ENCODE results near the gene FAM241B. TPM values are rescaled to one million over a fixed set of nuclear protein-coding genes. Genes with fewer than 3 reads are reported as not detected.
A peak's percentile ranks its signal among the peaks of the same experiment; 100 is the strongest.

Gene FAM241B
- total RNA-seq, result 5.3 TPM
- long read RNA-seq, transcript FAM241B-201 (4 exons, 1,065 nt), result major isoform, 6 of 11 reads
- long read RNA-seq, partial matches to known transcripts, result 1 of 11 reads
- long read RNA-seq, other reads (novel, unspliced or antisense), result 4 of 11 reads

- TF ChIP-seq CTCF (IDR thresholded peaks at IDR 0.05; ENCODE audit: borderline replicate concordance), result peak; percentile 98
- Histone ChIP-seq H3K9me3 (replicated peaks) (no peaks in the 10 kb centered on the region), H3K27ac (replicated peaks) (no peak within 1 kb of the TSS), H3K27me3 (ENCODE audit: low read depth) (peaks cover 35% of the 10 kb centered on the region), H3K36me3 (no peaks in the 10 kb centered on the region), H3K4me3 (peak within 1 kb of the TSS; percentile 71), H3K4me1 (peaks cover 16% of the 10 kb centered on the region)
- intact Hi-C loops (cut with micrococcal nuclease), result loop anchor here (10.0 kb wide), 1 partner anchor 205 kb away; no protein-coding TSS in a partner anchor
- DNase-seq, result peak; percentile 33
Measured at GRCh38 chr10:69629897-69630650, at the start of gene FAM241B. TSS of gene FAM241B (plus strand) at chr10:69630247. CDS start at chr10:69631744, 1,497 bp downstream.

- no peak for TF ChIP-seq CTCF (IDR thresholded peaks at IDR 0.05; ENCODE audit: borderline replicate concordance)
- H3K36me3 ChIP-seq, result no peaks in the 10 kb centered on the region
- intact Hi-C loops (cut with micrococcal nuclease), result no loop called here
- no peak overlapping the region for H3K27ac ChIP-seq (replicated peaks)
- no peaks in the 10 kb centered on the region for H3K9me3 ChIP-seq (replicated peaks)
- H3K27me3 ChIP-seq (ENCODE audit: low read depth), result peaks cover 75% of the 10 kb centered on the region
- no peak overlapping the region for H3K4me3 ChIP-seq
- H3K4me1 ChIP-seq, result no peaks in the 10 kb centered on the region
- no peak for DNase-seq
Measured at GRCh38 chr10:69580435-69580834, 49.6 kb upstream of the FAM241B start.

- H3K9me3 ChIP-seq (replicated peaks), result peaks cover 1% of the 10 kb centered on the region
- intact Hi-C loops (cut with micrococcal nuclease), result no loop called here
- no peaks in the 10 kb centered on the region for H3K4me1 ChIP-seq
- no peak for DNase-seq
- H3K27ac ChIP-seq (replicated peaks), result no peak overlapping the region
- H3K27me3 ChIP-seq (ENCODE audit: low read depth), result peaks cover 54% of the 10 kb centered on the region
- H3K4me3 ChIP-seq, result no peak overlapping the region
- no peaks in the 10 kb centered on the region for H3K36me3 ChIP-seq
- TF ChIP-seq CTCF (IDR thresholded peaks at IDR 0.05; ENCODE audit: borderline replicate concordance), result no peak
Measured at GRCh38 chr10:69583106-69583505, 46.9 kb upstream of the FAM241B start.

- no peak for TF ChIP-seq CTCF (IDR thresholded peaks at IDR 0.05; ENCODE audit: borderline replicate concordance)
- H3K4me1 ChIP-seq, result no peaks in the 10 kb centered on the region
- H3K36me3 ChIP-seq, result no peaks in the 10 kb centered on the region
- no peak overlapping the region for H3K27ac ChIP-seq (replicated peaks)
- peaks cover 40% of the 10 kb centered on the region for H3K27me3 ChIP-seq (ENCODE audit: low read depth)
- intact Hi-C loops (cut with micrococcal nuclease), result no loop called here
- peaks cover 4% of the 10 kb centered on the region for H3K9me3 ChIP-seq (replicated peaks)
- H3K4me3 ChIP-seq, result no peak overlapping the region
- no peak for DNase-seq
Measured at GRCh38 chr10:69584624-69585023, 45.4 kb upstream of the FAM241B start.

- peaks cover 4% of the 10 kb centered on the region for H3K9me3 ChIP-seq (replicated peaks)
- no peak for TF ChIP-seq CTCF (IDR thresholded peaks at IDR 0.05; ENCODE audit: borderline replicate concordance)
- no peak overlapping the region for H3K4me3 ChIP-seq
- no peak overlapping the region for H3K27ac ChIP-seq (replicated peaks)
- no peak for DNase-seq
- H3K36me3 ChIP-seq, result no peaks in the 10 kb centered on the region
- no peaks in the 10 kb centered on the region for H3K4me1 ChIP-seq
- H3K27me3 ChIP-seq (ENCODE audit: low read depth), result peaks cover 14% of the 10 kb centered on the region
- intact Hi-C loops (cut with micrococcal nuclease), result no loop called here
Measured at GRCh38 chr10:69588358-69588757, 41.7 kb upstream of the FAM241B start.

Data from left ventricle myocardium inferior (tissue), 1 donor.